ENCODE results near the gene NATD1. TPM values are rescaled to one million over a fixed set of nuclear protein-coding genes. Genes with fewer than 3 reads are reported as not detected.

The NATD1 gene
- total RNA-seq, 1 donor from 2014 or later, result 5.9 TPM

GRCh38 chr17:21223086-21223485, 30.1 kb downstream of the NATD1 start:
- DNase-seq (ENCODE audit: low spot score), result no peak
- ATAC-seq, result no peak

- ATAC-seq (no peak), DNase-seq (ENCODE audit: low spot score) (no peak)
These were observed 34.3 kb downstream of the NATD1 start for GRCh38 chr17:21218831-21219380.

GRCh38 chr17:21218101-21218500, 35.1 kb downstream of the NATD1 start:
- ATAC-seq (no peak), DNase-seq (ENCODE audit: low spot score) (no peak)

- DNase-seq (ENCODE audit: low spot score) (no peak), ATAC-seq (no peak)
These were observed 35.9 kb downstream of the NATD1 start for GRCh38 chr17:21217346-21217745.

GRCh38 chr17:21215935-21216334, 37.3 kb downstream of the NATD1 start:
- ATAC-seq (no peak), DNase-seq (ENCODE audit: low spot score) (no peak)

- DNase-seq (ENCODE audit: low spot score) (no peak), ATAC-seq (peak; percentile 2)
These were observed 38.3 kb downstream of the NATD1 start for GRCh38 chr17:21214777-21215541.

- DNase-seq (ENCODE audit: low spot score) (peak; percentile 96), ATAC-seq (peak; percentile 93)
These were observed 39.0 kb downstream of the NATD1 start, which contains the start of gene TMEM11 for GRCh38 chr17:21214015-21214776. Gene TMEM11, minus strand, starts transcription at chr17:21214161. Its CDS starts 9 bp downstream, at chr17:21214152.

GRCh38 chr17:21213638-21214014, 39.6 kb downstream of the NATD1 start:
- DNase-seq (ENCODE audit: low spot score) (no peak), ATAC-seq (peak; percentile 41)

GRCh38 chr17:21212826-21213637, 40.2 kb downstream of the NATD1 start:
- no peak for DNase-seq (ENCODE audit: low spot score)

GRCh38 chr17:21211825-21212479, 41.3 kb downstream of the NATD1 start:
- DNase-seq (ENCODE audit: low spot score) (no peak), ATAC-seq (no peak)

More at GRCh38 chr17:21212826-21213637, 40.2 kb downstream of the NATD1 start:
- no peak for ATAC-seq

- ATAC-seq (no peak), DNase-seq (ENCODE audit: low spot score) (peak; percentile 55)
These were observed 42.7 kb downstream of the NATD1 start for GRCh38 chr17:21210411-21211076.

- peak; percentile 52 for DNase-seq (ENCODE audit: low spot score)
- ATAC-seq, result no peak
These were observed 43.6 kb downstream of the NATD1 start for GRCh38 chr17:21209511-21210175.

GRCh38 chr17:21208352-21208751, 44.9 kb downstream of the NATD1 start:
- ATAC-seq (peak; percentile 49), DNase-seq (ENCODE audit: low spot score) (no peak)

- DNase-seq (ENCODE audit: low spot score), result no peak
- no peak for ATAC-seq
These were observed 48.3 kb downstream of the NATD1 start for GRCh38 chr17:21204935-21205334.

GRCh38 chr17:21202512-21202911, 50.7 kb downstream of the NATD1 start:
- no peak for DNase-seq (ENCODE audit: low spot score)
- no peak for ATAC-seq

- DNase-seq (ENCODE audit: low spot score) (no peak), ATAC-seq (no peak)
These were observed 51.3 kb downstream of the NATD1 start for GRCh38 chr17:21201874-21202273.

- no peak for DNase-seq (ENCODE audit: low spot score)
- no peak for ATAC-seq
These were observed 52.0 kb downstream of the NATD1 start for GRCh38 chr17:21201298-21201595.

- DNase-seq (ENCODE audit: low spot score) (no peak), ATAC-seq (no peak)
These were observed 52.5 kb downstream of the NATD1 start for GRCh38 chr17:21200590-21201297.

- no peak for ATAC-seq
- DNase-seq (ENCODE audit: low spot score), result no peak
These were observed 53.4 kb downstream of the NATD1 start for GRCh38 chr17:21199856-21200255.
